ENCODE data around the gene ELMO1. TPM values are rescaled to one million over a fixed set of nuclear protein-coding genes. Genes with fewer than 3 reads are reported as not detected.

ELMO1 gene
- total and polyA plus RNA-seq, 8 donors = 18.2 to 55.3 (median 45.6) TPM

DNA sequence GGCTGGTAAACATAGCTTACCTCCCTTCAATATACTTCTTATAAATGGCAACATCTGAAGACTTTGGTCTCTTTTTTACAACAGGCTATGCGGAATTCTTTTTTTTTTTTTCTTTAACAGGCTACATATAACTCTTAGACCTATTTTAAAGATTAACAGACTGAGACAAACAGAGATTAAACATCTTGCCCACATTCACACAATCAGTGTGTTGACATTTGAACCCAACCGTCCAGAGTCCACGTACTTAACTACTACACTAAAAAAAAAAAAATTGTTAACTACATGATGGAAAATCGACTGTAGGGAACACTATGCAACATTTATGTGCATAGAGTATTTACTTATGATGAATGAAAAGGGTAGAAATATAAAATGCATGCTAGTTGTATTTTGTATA, 298.5 kb downstream of the ELMO1 start:
- DNase-seq (no peak), ATAC-seq (no peak)
- peaks cover 0 to 7% of the 10 kb centered on the region in 2 donors for H3K36me3 ChIP-seq
- TF ChIP-seq, protein P1, sequence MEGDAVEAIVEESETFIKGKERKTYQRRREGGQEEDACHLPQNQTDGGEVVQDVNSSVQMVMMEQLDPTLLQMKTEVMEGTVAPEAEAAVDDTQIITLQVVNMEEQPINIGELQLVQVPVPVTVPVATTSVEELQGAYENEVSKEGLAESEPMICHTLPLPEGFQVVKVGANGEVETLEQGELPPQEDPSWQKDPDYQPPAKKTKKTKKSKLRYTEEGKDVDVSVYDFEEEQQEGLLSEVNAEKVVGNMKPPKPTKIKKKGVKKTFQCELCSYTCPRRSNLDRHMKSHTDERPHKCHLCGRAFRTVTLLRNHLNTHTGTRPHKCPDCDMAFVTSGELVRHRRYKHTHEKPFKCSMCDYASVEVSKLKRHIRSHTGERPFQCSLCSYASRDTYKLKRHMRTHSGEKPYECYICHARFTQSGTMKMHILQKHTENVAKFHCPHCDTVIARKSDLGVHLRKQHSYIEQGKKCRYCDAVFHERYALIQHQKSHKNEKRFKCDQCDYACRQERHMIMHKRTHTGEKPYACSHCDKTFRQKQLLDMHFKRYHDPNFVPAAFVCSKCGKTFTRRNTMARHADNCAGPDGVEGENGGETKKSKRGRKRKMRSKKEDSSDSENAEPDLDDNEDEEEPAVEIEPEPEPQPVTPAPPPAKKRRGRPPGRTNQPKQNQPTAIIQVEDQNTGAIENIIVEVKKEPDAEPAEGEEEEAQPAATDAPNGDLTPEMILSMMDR (IDR thresholded peaks at IDR 0.05) = no peak
- intact Hi-C loops (cut with DNase I) = no loop called here
- H3K4me3 ChIP-seq = no peak overlapping the region
- H3K27ac ChIP-seq = no peak overlapping the region
- H3K4me1 ChIP-seq = no peaks in the 10 kb centered on the region
- no peaks in the 10 kb centered on the region for H3K27me3 ChIP-seq
- no peaks in the 10 kb centered on the region for H3K9me3 ChIP-seq

DNA sequence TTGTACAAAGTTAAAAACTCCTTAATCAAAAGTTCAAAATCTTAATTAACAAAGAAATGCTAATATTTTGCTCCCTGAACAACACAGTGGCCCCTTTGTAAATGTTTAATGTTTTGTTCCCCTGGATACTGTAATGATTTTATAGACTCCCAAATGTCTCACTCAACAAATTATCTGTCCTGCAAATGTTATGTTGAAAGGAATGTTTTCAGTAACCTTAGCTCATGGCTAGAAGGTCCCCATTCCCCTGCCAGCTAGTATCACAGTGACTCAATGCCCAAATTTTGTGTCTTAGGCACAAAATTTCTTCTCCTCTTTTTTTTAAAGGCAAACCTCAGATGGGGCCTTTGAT, 298.9 kb downstream of the ELMO1 start:
- peaks cover 0 to 7% of the 10 kb centered on the region in 2 donors for H3K36me3 ChIP-seq
- DNase-seq (no peak), ATAC-seq (no peak)
- TF ChIP-seq, protein P1 (IDR thresholded peaks at IDR 0.05) = no peak
- H3K27me3 ChIP-seq = no peaks in the 10 kb centered on the region
- H3K4me3 ChIP-seq = no peak overlapping the region
- no peaks in the 10 kb centered on the region for H3K4me1 ChIP-seq
- intact Hi-C loops (cut with DNase I) = no loop called here
- no peaks in the 10 kb centered on the region for H3K9me3 ChIP-seq
- no peak overlapping the region for H3K27ac ChIP-seq

DNA sequence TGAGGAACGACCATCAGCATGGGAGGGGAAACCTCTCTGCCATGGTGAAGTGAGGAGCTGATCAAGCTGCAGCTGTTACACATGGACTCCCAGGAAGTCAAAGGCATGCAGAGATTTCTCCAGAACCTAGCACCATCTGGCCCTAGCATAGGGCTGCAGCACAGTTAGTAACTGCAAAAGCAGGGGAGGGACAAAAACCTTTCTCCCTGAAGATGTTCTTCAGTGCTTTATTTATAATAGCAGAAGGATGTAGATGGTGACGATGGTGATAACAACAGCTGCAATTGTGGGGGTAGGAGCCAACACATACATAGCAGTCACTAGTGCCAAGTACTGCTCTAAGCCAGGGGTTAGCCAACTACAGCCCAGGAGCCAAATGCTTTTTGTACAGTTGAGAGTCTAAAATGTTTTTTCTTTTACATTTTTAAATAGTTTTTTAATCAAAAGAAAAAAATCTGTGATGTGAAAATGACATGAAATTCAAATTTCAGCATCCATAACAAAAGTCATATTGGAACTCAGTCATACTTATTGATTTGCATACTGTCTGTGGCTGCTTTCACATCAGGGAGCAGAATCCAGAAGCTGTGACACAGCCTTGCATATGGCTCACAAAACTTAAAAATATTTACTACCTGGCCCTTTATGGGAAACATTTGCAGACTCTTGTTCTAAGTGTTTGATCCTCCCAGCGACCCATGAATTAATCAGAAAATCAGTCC, 299.5 kb downstream of the ELMO1 start:
- no peaks in the 10 kb centered on the region for H3K27me3 ChIP-seq
- H3K36me3 ChIP-seq = peaks cover 0 to 7% of the 10 kb centered on the region in 2 donors
- intact Hi-C loops (cut with DNase I) = no loop called here
- H3K9me3 ChIP-seq = no peaks in the 10 kb centered on the region
- DNase-seq (peak in 1 of 4 donors; percentile 32), ATAC-seq (no peak)
- no peaks in the 10 kb centered on the region for H3K4me1 ChIP-seq
- TF ChIP-seq, protein P1 (IDR thresholded peaks at IDR 0.05) = no peak
- H3K27ac ChIP-seq = no peak overlapping the region
- no peak overlapping the region for H3K4me3 ChIP-seq

DNA sequence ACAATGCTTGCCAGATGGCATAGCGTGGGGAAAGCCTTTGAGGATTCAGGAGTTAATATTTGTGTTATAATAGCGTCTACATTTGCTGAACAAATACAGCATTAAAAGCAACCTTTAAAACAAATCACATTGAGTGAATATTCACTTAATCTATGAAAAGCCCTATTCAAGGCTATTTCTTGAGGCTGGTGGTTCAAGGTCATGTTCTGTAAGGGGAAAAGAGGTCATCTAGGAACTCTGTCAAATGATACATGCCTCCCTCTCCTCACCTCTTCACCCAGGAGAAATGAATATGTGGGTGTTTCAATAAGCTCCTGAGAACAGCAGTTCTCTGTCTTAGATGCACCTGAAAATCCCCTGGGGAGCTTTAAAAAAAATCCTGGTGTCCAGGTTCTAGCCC, 303.0 kb downstream of the ELMO1 start:
- Histone ChIP-seq H3K36me3 (no peaks in the 10 kb centered on the region), H3K4me3 (no peak overlapping the region), H3K27ac (no peak overlapping the region), H3K4me1 (no peaks in the 10 kb centered on the region), H3K27me3 (no peaks in the 10 kb centered on the region), H3K9me3 (peaks cover 6% of the 10 kb centered on the region in 2 donors)
- DNase-seq (no peak), ATAC-seq (no peak)
- TF ChIP-seq, protein P1 (IDR thresholded peaks at IDR 0.05) = no peak
- intact Hi-C loops (cut with DNase I) = no loop called here

DNA sequence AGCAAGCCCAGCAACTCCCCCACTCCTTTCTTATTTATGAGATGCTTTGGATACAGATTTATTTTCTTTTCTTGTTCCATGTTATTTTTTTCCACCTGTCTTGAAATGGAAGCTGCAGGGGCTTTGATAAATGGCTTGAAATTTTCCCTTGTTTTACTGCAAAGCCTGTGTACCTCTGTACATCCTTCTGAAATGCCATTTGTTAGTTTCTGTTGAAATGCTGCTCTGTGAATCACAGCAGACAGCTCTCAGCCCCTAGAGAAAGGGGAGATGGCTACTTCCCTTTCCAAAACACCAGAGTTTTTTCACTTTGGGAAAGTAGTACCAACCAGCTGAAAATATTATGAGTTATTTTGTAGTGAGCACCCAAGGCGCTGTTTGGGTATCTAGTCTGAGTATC, 304.2 kb downstream of the ELMO1 start:
- Histone ChIP-seq H3K4me1 (no peaks in the 10 kb centered on the region), H3K4me3 (no peak overlapping the region), H3K36me3 (no peaks in the 10 kb centered on the region), H3K27ac (no peak overlapping the region), H3K27me3 (no peaks in the 10 kb centered on the region), H3K9me3 (peaks cover 6 to 19% of the 10 kb centered on the region in 2 donors)
- TF ChIP-seq, protein P1 (IDR thresholded peaks at IDR 0.05) = no peak
- intact Hi-C loops (cut with DNase I) = no loop called here
- no peak for ATAC-seq
- DNase-seq = no peak

All from left lung (tissue), 10 donors.